ENCODE measurements around the gene FKRP. TPM values are rescaled to one million over a fixed set of nuclear protein-coding genes. Genes with fewer than 3 reads are reported as not detected.

The FKRP gene
- total and polyA plus RNA-seq, 11 donors, result 13.9 to 25.1 (median 19.8) TPM

DNA sequence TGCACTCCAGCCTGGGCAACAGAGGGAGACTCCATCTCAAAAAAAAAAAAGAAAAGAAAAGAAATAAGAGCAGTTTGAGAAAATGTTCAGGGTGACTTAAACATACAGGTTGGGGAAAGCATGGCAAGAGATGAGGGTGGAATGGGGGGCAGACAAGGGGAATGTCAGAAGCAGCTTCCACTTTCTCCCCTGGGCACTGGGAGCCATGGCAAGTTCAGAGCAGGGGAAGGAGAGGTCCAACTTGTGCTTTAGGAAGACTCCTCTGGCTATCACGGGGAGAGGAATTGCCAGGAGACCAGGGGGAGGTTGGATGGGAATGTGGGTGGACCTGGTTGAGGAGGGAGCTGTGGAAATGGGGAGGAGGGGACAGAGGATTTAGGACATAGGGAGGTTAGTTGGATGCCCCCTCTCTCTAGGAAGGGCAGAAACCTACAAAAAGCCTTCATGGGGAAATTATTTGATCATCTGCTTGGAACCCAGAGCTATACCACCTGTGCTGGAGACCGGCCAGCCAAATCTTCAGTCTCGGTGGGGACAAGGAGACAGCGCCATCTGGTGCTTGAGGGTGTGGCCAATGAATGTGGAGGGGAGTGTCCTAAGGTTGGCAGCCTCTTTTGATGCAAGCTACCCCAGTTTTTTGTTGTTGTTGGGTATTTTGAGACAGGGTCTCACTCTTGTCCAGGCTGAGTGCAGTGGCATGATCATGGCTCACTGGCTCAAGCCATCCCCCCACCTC is 7.7 kb downstream of the FKRP start:
- H3K27me3 ChIP-seq, result no peaks in the 10 kb centered on the region
- intact Hi-C loops (cut with DNase I), result loop anchor here in 5 of 10 donors (10.0 kb wide), 2 partner anchors 241 to 281 kb away; no protein-coding TSS in a partner anchor
- TF ChIP-seq, protein P1, sequence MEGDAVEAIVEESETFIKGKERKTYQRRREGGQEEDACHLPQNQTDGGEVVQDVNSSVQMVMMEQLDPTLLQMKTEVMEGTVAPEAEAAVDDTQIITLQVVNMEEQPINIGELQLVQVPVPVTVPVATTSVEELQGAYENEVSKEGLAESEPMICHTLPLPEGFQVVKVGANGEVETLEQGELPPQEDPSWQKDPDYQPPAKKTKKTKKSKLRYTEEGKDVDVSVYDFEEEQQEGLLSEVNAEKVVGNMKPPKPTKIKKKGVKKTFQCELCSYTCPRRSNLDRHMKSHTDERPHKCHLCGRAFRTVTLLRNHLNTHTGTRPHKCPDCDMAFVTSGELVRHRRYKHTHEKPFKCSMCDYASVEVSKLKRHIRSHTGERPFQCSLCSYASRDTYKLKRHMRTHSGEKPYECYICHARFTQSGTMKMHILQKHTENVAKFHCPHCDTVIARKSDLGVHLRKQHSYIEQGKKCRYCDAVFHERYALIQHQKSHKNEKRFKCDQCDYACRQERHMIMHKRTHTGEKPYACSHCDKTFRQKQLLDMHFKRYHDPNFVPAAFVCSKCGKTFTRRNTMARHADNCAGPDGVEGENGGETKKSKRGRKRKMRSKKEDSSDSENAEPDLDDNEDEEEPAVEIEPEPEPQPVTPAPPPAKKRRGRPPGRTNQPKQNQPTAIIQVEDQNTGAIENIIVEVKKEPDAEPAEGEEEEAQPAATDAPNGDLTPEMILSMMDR (IDR thresholded peaks at IDR 0.05), result peak; percentile 20 to 61 (median 45)
- no peak for TF ChIP-seq POLR2A (IDR thresholded peaks at IDR 0.05)
- peak in 2 of 4 donors; percentile 13 to 19 for ATAC-seq
- DNase-seq, result no peak
- H3K27ac ChIP-seq, result no peak overlapping the region
- H3K4me1 ChIP-seq, result peaks cover 0 to 25% (median 4%) of the 10 kb centered on the region in 12 donors
- no peaks in the 10 kb centered on the region for H3K9me3 ChIP-seq
- H3K4me3 ChIP-seq, result no peak overlapping the region
- 29 to 49% (median 33%) methylated on average over 2 to 4 of the region's 4 CpGs for WGBS, 4 donors
- peaks cover 0 to 51% (median 24%) of the 10 kb centered on the region in 9 donors for H3K36me3 ChIP-seq

DNA sequence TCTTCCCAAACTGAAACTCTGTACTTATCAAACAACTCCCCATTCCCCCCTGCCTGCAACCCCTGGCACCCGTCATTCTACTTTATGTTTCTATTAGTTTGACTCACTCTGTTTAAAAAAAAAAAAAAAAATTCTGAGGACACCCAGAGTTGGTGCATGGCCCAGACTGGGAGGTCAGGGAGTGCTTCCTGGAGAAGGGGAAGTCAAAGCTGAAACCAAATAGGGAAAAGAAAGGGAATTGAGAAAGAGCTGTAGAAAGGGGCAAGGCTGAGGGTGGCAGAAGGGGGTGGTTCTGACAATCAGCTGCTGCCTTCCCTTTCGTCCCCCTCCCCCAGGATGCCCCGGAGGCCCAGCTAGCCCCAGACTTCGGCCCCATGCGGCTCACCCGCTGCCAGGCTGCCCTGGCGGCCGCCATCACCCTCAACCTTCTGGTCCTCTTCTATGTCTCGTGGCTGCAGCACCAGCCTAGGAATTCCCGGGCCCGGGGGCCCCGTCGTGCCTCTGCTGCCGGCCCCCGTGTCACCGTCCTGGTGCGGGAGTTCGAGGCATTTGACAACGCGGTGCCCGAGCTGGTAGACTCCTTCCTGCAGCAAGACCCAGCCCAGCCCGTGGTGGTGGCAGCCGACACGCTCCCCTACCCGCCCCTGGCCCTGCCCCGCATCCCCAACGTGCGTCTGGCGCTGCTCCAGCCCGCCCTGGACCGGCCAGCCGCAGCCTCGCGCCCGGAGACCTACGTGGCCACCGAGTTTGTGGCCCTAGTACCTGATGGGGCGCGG is 9.4 kb downstream of the FKRP start:
- peaks cover 0 to 35% (median 6%) of the 10 kb centered on the region in 12 donors for H3K4me1 ChIP-seq
- H3K36me3 ChIP-seq, result peaks cover 0 to 38% (median 15%) of the 10 kb centered on the region in 9 donors
- H3K27me3 ChIP-seq, result no peaks in the 10 kb centered on the region
- peak in 2 of 4 donors; percentile 6 to 17 for ATAC-seq
- no peak for TF ChIP-seq POLR2A (IDR thresholded peaks at IDR 0.05)
- TF ChIP-seq, protein P1 (IDR thresholded peaks at IDR 0.05), result no peak
- H3K4me3 ChIP-seq, result no peak overlapping the region
- peak overlapping the region in 2 of 12 donors; percentile 19 to 60 for H3K27ac ChIP-seq
- 74 to 83% (median 82%) methylated on average over 34 to 39 of the region's 39 CpGs for WGBS, 4 donors
- H3K9me3 ChIP-seq, result no peaks in the 10 kb centered on the region
- intact Hi-C loops (cut with DNase I), result loop anchor here in 6 of 10 donors (5.0 to 10.0 kb wide), 4 partner anchors 82 to 280 kb away; no protein-coding TSS in a partner anchor
- peak in 1 of 5 donors; percentile 40 for DNase-seq

DNA sequence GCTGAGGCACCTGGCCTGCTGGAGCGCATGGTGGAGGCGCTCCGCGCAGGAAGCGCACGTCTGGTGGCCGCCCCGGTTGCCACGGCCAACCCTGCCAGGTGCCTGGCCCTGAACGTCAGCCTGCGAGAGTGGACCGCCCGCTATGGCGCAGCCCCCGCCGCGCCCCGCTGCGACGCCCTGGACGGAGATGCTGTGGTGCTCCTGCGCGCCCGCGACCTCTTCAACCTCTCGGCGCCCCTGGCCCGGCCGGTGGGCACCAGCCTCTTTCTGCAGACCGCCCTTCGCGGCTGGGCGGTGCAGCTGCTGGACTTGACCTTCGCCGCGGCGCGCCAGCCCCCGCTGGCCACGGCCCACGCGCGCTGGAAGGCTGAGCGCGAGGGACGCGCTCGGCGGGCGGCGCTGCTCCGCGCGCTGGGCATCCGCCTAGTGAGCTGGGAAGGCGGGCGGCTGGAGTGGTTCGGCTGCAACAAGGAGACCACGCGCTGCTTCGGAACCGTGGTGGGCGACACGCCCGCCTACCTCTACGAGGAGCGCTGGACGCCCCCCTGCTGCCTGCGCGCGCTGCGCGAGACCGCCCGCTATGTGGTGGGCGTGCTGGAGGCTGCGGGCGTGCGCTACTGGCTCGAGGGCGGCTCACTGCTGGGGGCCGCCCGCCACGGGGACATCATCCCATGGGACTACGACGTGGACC is 10.1 kb downstream of the FKRP start:
- peaks cover 0 to 31% (median 15%) of the 10 kb centered on the region in 9 donors for H3K36me3 ChIP-seq
- DNase-seq (no peak), ATAC-seq (peak in 1 of 4 donors; percentile 3)
- 91 to 95% (median 92%) methylated on average over 39 to 86 of the region's 86 CpGs for WGBS, 4 donors
- H3K4me3 ChIP-seq, result no peak overlapping the region
- H3K9me3 ChIP-seq, result no peaks in the 10 kb centered on the region
- intact Hi-C loops (cut with DNase I), result loop anchor here in 9 of 10 donors (2.0 to 10.0 kb wide), 7 partner anchors 33 to 279 kb away; partner anchors contain the start of gene SLC1A5 (in 1 of the 9)
- H3K27me3 ChIP-seq, result no peaks in the 10 kb centered on the region
- TF ChIP-seq, protein P1 (IDR thresholded peaks at IDR 0.05), result no peak
- no peak for TF ChIP-seq POLR2A (IDR thresholded peaks at IDR 0.05)
- H3K4me1 ChIP-seq, result peaks cover 0 to 35% (median 6%) of the 10 kb centered on the region in 12 donors
- H3K27ac ChIP-seq, result no peak overlapping the region

All from heart left ventricle (tissue), 16 donors.